GM18498 (cell line): ENCODE data around the gene HADHA.
A peak's percentile ranks its signal among the peaks of the same experiment; 100 is the strongest.

Experiments used
- ATAC-seq: cut with Tn5 transposase; IDR thresholded peaks from one replicate; pipeline ENCODE4 v1.9.1; 2021; ENCODE audit warnings: mild to moderate bottlenecking, moderate library complexity; ENCODE audit not compliant: unreplicated experiment

HADHA gene

GRCh38 chr2:26195040-26195984, 49.1 kb downstream of the HADHA start:
- no peak for ATAC-seq

- no peak for ATAC-seq
These were observed 50.7 kb downstream of the HADHA start for GRCh38 chr2:26193578-26194231.

- no peak for ATAC-seq
These were observed 52.9 kb downstream of the HADHA start for GRCh38 chr2:26191316-26192159.

- no peak for ATAC-seq
These were observed 54.1 kb downstream of the HADHA start for GRCh38 chr2:26190369-26190768.

- ATAC-seq: no peak
These were observed 54.7 kb downstream of the HADHA start for GRCh38 chr2:26189751-26190150.

- no peak for ATAC-seq
These were observed 55.3 kb downstream of the HADHA start for GRCh38 chr2:26189123-26189522.

- no peak for ATAC-seq
These were observed 56.8 kb downstream of the HADHA start for GRCh38 chr2:26187537-26188104.

GRCh38 chr2:26187114-26187513, 57.3 kb downstream of the HADHA start:
- ATAC-seq: no peak

GRCh38 chr2:26185954-26186770, 58.3 kb downstream of the HADHA start:
- no peak for ATAC-seq

GRCh38 chr2:26185304-26185928, 59.0 kb downstream of the HADHA start:
- no peak for ATAC-seq

- ATAC-seq: peak; percentile 71
These were observed 59.7 kb downstream of the HADHA start for GRCh38 chr2:26184555-26185303.

GRCh38 chr2:26184121-26184520, 60.3 kb downstream of the HADHA start:
- ATAC-seq: no peak

GRCh38 chr2:26182887-26183630, 61.4 kb downstream of the HADHA start:
- ATAC-seq: no peak

- ATAC-seq: no peak
These were observed 62.0 kb downstream of the HADHA start for GRCh38 chr2:26182441-26182840.

GRCh38 chr2:26179446-26179913, 65.0 kb downstream of the HADHA start:
- no peak for ATAC-seq

- ATAC-seq: no peak
These were observed 65.5 kb downstream of the HADHA start for GRCh38 chr2:26178746-26179436.

GRCh38 chr2:26178246-26178645, 66.2 kb downstream of the HADHA start:
- ATAC-seq: no peak
